Fibroblast of lung (primary cell): ENCODE data around the gene PLA2G7. TPM values are rescaled to one million over a fixed set of nuclear protein-coding genes. Genes with fewer than 3 reads are reported as not detected.

ENCODE experiments used
- DNase-seq, 2 donors: peaks; one replicate each; pipeline versions ENCODE4 v3.0.0 to v3.0.0-alpha.2; 2010; ENCODE audit warnings: low read depth in 2 of 2
- H2AFZ ChIP-seq: 2 replicates; pipeline ENCODE4 v1.5.1; 2012; ENCODE audit warnings: low read length, control low read depth, inconsistent platforms
- H3K27ac ChIP-seq: 2 replicates; pipeline ENCODE4 v1.5.1; 2011; ENCODE audit warnings: low read length, control low read depth; ENCODE audit not compliant: insufficient read depth
- H3K27me3 ChIP-seq: 2 replicates; pipeline ENCODE4 v1.5.1; 2011; ENCODE audit warnings: mild to moderate bottlenecking, low read length; ENCODE audit not compliant: control insufficient read depth, insufficient read depth
- H3K36me3 ChIP-seq: 2 replicates; pipeline ENCODE4 v1.5.1; 2011; ENCODE audit warnings: low read length; ENCODE audit not compliant: control insufficient read depth, insufficient read depth
- H3K4me1 ChIP-seq: 2 replicates; pipeline ENCODE4 v1.5.1; 2011; ENCODE audit warnings: low read length; ENCODE audit not compliant: control insufficient read depth, insufficient read depth; ENCODE audit errors: extremely low read depth
- H3K4me2 ChIP-seq: 2 replicates; pipeline ENCODE4 v1.5.1; 2011; ENCODE audit warnings: low read length, control low read depth; ENCODE audit not compliant: insufficient read depth; ENCODE audit errors: extremely low read depth
- H3K4me3 ChIP-seq, 4 experiments: fragments of 200-600 bp in 1 of 4; sonication (generic) in 1 of 4; replicated peaks in 1 of 4; 2 replicates each; pipeline ENCODE4 v1.5.1; 2011 to 2016; ENCODE audit warnings: low read length in 4 of 4, low read depth in 3 of 4, mild to moderate bottlenecking in 3 of 4, control low read depth in 2 of 4, inconsistent platforms in 1 of 4, mixed read lengths in 1 of 4; ENCODE audit not compliant: insufficient read depth in 1 of 4; ENCODE audit errors: control extremely low read depth in 1 of 4
- H3K79me2 ChIP-seq: 2 replicates; pipeline ENCODE4 v1.5.1; 2012; ENCODE audit warnings: mild to moderate bottlenecking, low read length, inconsistent platforms; ENCODE audit not compliant: control insufficient read depth, insufficient read depth
- H3K9ac ChIP-seq: 2 replicates; pipeline ENCODE4 v1.5.1; 2011; ENCODE audit warnings: mild to moderate bottlenecking, low read length, control low read depth; ENCODE audit not compliant: insufficient read depth
- H3K9me3 ChIP-seq: 2 replicates; pipeline ENCODE4 v1.5.1; 2012; ENCODE audit warnings: low read depth, low read length; ENCODE audit not compliant: control insufficient read depth, insufficient read depth
- H4K20me1 ChIP-seq: 2 replicates; pipeline ENCODE4 v1.5.1; 2011; ENCODE audit warnings: low read length; ENCODE audit not compliant: control insufficient read depth, insufficient read depth; ENCODE audit errors: extremely low read depth
- CTCF ChIP-seq, 2 donors: IDR thresholded peaks in 1 of 2; conservative IDR thresholded peaks in 1 of 2; 1 replicate in 1 of 2; 2 replicates in 1 of 2; pipeline ENCODE4 v1.5.1; 2011 to 2012; ENCODE audit warnings: low read length in 2 of 2, control low read depth in 1 of 2, inconsistent platforms in 1 of 2, low read depth in 1 of 2, mild to moderate bottlenecking in 1 of 2
- EZH2 ChIP-seq: IDR thresholded peaks from 2 replicates; pipeline ENCODE4 v1.5.1; 2012; ENCODE audit warnings: low read length, control low read depth, mild to moderate bottlenecking; ENCODE audit errors: missing control alignments
- polyA plus RNA-seq, 2 donors: library from polyadenylated mRNA; depleted of rRNA in 1 of 2; stranded (reverse) in 1 of 2; unstranded in 1 of 2; fragments of >200 nt; gene quantifications; 2 replicates each; pipeline ENCODE4 v1.2.1, GENCODE V29; 2011 to 2012; ENCODE audit warnings: missing spikeins in 1 of 2
- total RNA-seq: library from RNA; depleted of rRNA; stranded (reverse); fragments of >200 nt; gene quantifications from 2 replicates; pipeline ENCODE4 v1.2.1, GENCODE V29; 2014

Gene PLA2G7
- total and polyA plus RNA-seq, 2 donors (not counting 1 experiment from before 2014, with no cell fraction given) = not detected

- Histone ChIP-seq H2AFZ (no peak overlapping the region), H3K79me2 (no peaks in the 10 kb centered on the region), H3K36me3 (no peaks in the 10 kb centered on the region), H3K4me2 (no peak overlapping the region), H3K9me3 (no peaks in the 10 kb centered on the region), H3K27ac (no peak overlapping the region), H3K27me3 (no peaks in the 10 kb centered on the region), H3K4me1 (no peaks in the 10 kb centered on the region), H4K20me1 (no peaks in the 10 kb centered on the region), H3K9ac (no peak overlapping the region), H3K4me3 (no peak overlapping the region)
- no peak for DNase-seq
- TF ChIP-seq EZH2 (no peak), CTCF (conservative IDR thresholded peaks at IDR 0.05 in 1 of 2, IDR thresholded peaks at IDR 0.05 in 1 of 2; ENCODE audit: low read depth in 1 of 2, low read length in 2 of 2) (no peak)
These were observed 20.7 kb upstream of the PLA2G7 start for GRCh38 chr6:46755865-46756264.

GRCh38 chr6:46751658-46752057, 16.5 kb upstream of the PLA2G7 start:
- H3K9me3 ChIP-seq = no peaks in the 10 kb centered on the region
- no peaks in the 10 kb centered on the region for H3K27me3 ChIP-seq
- H3K36me3 ChIP-seq = no peaks in the 10 kb centered on the region
- H3K79me2 ChIP-seq = no peaks in the 10 kb centered on the region
- no peak overlapping the region for H3K9ac ChIP-seq
- H3K4me3 ChIP-seq = no peak overlapping the region
- no peak overlapping the region for H2AFZ ChIP-seq
- H4K20me1 ChIP-seq = no peaks in the 10 kb centered on the region
- no peak for DNase-seq
- TF ChIP-seq EZH2 = no peak
- no peak for TF ChIP-seq CTCF (conservative IDR thresholded peaks at IDR 0.05 in 1 of 2, IDR thresholded peaks at IDR 0.05 in 1 of 2; ENCODE audit: low read depth in 1 of 2, low read length in 2 of 2)
- no peak overlapping the region for H3K27ac ChIP-seq
- H3K4me1 ChIP-seq = no peaks in the 10 kb centered on the region
- no peak overlapping the region for H3K4me2 ChIP-seq

GRCh38 chr6:46749731-46750130, 14.6 kb upstream of the PLA2G7 start:
- no peak overlapping the region for H3K27ac ChIP-seq
- no peak overlapping the region for H2AFZ ChIP-seq
- H3K36me3 ChIP-seq = no peaks in the 10 kb centered on the region
- no peaks in the 10 kb centered on the region for H3K79me2 ChIP-seq
- H3K4me1 ChIP-seq = no peaks in the 10 kb centered on the region
- H3K4me2 ChIP-seq = no peak overlapping the region
- TF ChIP-seq CTCF (conservative IDR thresholded peaks at IDR 0.05 in 1 of 2, IDR thresholded peaks at IDR 0.05 in 1 of 2; ENCODE audit: low read depth in 1 of 2, low read length in 2 of 2) (no peak), EZH2 (no peak)
- no peak overlapping the region for H3K4me3 ChIP-seq
- DNase-seq = no peak
- H3K9me3 ChIP-seq = no peaks in the 10 kb centered on the region
- no peak overlapping the region for H3K9ac ChIP-seq
- peaks cover 3% of the 10 kb centered on the region for H3K27me3 ChIP-seq
- H4K20me1 ChIP-seq = no peaks in the 10 kb centered on the region
